ENCODE data around the gene MISP3.
"Not testable (repeated sequence)": the region's sequence is repeated elsewhere in the genome, so short reads cannot be mapped to it uniquely, and the experiment has no call there.

MISP3 gene

GRCh38 chr19:14031719-14032480, 40.7 kb upstream of the MISP3 start, which contains the start of gene IL27RA:
Gene IL27RA, plus strand, starts transcription at chr19:14031762. Its CDS starts 111 bp downstream, at chr19:14031873.
- peak; percentile 26 for DNase-seq (ENCODE audit: low read depth)
- TF ChIP-seq CTCF (conservative IDR thresholded peaks at IDR 0.05; ENCODE audit: control insufficient read depth, insufficient read depth, low read depth, low read length): peak; percentile 61
- peak within 1 kb of the TSS; percentile 55 for H3K4me3 ChIP-seq (ENCODE audit: control insufficient read depth, low read depth, low read length)

GRCh38 chr19:14033946-14034345, 38.6 kb upstream of the MISP3 start:
- H3K4me3 ChIP-seq (ENCODE audit: control insufficient read depth, low read depth, low read length): no peak overlapping the region
- no peak for TF ChIP-seq CTCF (conservative IDR thresholded peaks at IDR 0.05; ENCODE audit: control insufficient read depth, insufficient read depth, low read depth, low read length)
- DNase-seq (ENCODE audit: low read depth): no peak

- H3K4me3 ChIP-seq (ENCODE audit: control insufficient read depth, low read depth, low read length); DNase-seq (ENCODE audit: low read depth): not testable (repeated sequence)
- TF ChIP-seq CTCF (conservative IDR thresholded peaks at IDR 0.05; ENCODE audit: control insufficient read depth, insufficient read depth, low read depth, low read length): peak; percentile 10
Measured at GRCh38 chr19:14035159-14035558, 37.4 kb upstream of the MISP3 start.

GRCh38 chr19:14035706-14036105, 36.9 kb upstream of the MISP3 start:
- no peak for DNase-seq (ENCODE audit: low read depth)
- TF ChIP-seq CTCF (conservative IDR thresholded peaks at IDR 0.05; ENCODE audit: control insufficient read depth, insufficient read depth, low read depth, low read length): no peak

GRCh38 chr19:14039181-14039580, 33.4 kb upstream of the MISP3 start:
- H3K4me3 ChIP-seq (ENCODE audit: control insufficient read depth, low read depth, low read length): no peak overlapping the region
- no peak for TF ChIP-seq CTCF (conservative IDR thresholded peaks at IDR 0.05; ENCODE audit: control insufficient read depth, insufficient read depth, low read depth, low read length)
- no peak for DNase-seq (ENCODE audit: low read depth)

More at GRCh38 chr19:14035706-14036105, 36.9 kb upstream of the MISP3 start:
- no peak overlapping the region for H3K4me3 ChIP-seq (ENCODE audit: control insufficient read depth, low read depth, low read length)

- TF ChIP-seq CTCF (conservative IDR thresholded peaks at IDR 0.05; ENCODE audit: control insufficient read depth, insufficient read depth, low read depth, low read length): peak; percentile 64
- DNase-seq (ENCODE audit: low read depth): peak; percentile 81
- H3K4me3 ChIP-seq (ENCODE audit: control insufficient read depth, low read depth, low read length): not testable (repeated sequence)
Measured at GRCh38 chr19:14042659-14043608, 29.7 kb upstream of the MISP3 start.

- not testable (repeated sequence) for H3K4me3 ChIP-seq (ENCODE audit: control insufficient read depth, low read depth, low read length); DNase-seq (ENCODE audit: low read depth)
Measured at GRCh38 chr19:14047866-14048265, 24.7 kb upstream of the MISP3 start.

Data from fibroblast of mammary gland (primary cell).